GM12878 (cell line): ENCODE data around the gene UBXN7. TPM values are rescaled to one million over a fixed set of nuclear protein-coding genes. Genes with fewer than 3 reads are reported as not detected.

ENCODE experiments used
- ATAC-seq: fragments of 200-7000 bp; cut with Tn5 transposase; 3 replicates; pipeline ENCODE4 v1.9.1; 2020; ENCODE audit warnings: mild to moderate bottlenecking, moderate library complexity
- BruUV-seq: library from RNA; stranded (reverse); fragments of 400-500 nt; replicated peaks from 2 replicates; lab custom pipeline; 2021; lab: Mats Ljungman, UMichigan
- CTCF ChIA-PET: fragments of 300-600 bp; sonication (Branson Sonifier 250); formaldehyde crosslinking; extraction: SDS; loops from one replicate; lab custom pipeline; 2021; ENCODE audit warnings: inconsistent platforms; lab: Yijun Ruan, JAX
- POLR2A ChIA-PET: fragments of 350-600 bp; formaldehyde crosslinking; extraction: SDS; loops from one replicate; lab custom pipeline; 2021; ENCODE audit warnings: inconsistent platforms; lab: Charles Lee
- RAD21 ChIA-PET: fragments of 300-600 bp; sonication (Branson Sonifier 250); formaldehyde crosslinking; loops from one replicate; lab custom pipeline; 2023; ENCODE audit warnings: antibody characterized with exemption; ENCODE audit not compliant: unreplicated experiment; lab: Charles Lee
- SMC1A ChIA-PET: fragments of 300-600 bp; sonication (Branson Sonifier 250); formaldehyde crosslinking; loops from one replicate; lab custom pipeline; 2023; ENCODE audit not compliant: unreplicated experiment, uncharacterized antibody; lab: Charles Lee
- DNase-seq: peaks from one replicate; pipeline ENCODE4 v3.0.0-alpha.2; 2011; ENCODE audit warnings: low read depth, low spot score
- FAIRE-seq: peaks from 3 replicates; lab custom pipeline; 2011; peaks lifted over from hg19 to GRCh38; lab: Jason Lieb, UNC
- H2AFZ ChIP-seq: 2 replicates; pipeline ENCODE4 v1.6.0; 2011; ENCODE audit warnings: low read depth, low read length, control low read depth; ENCODE audit not compliant: control insufficient read depth
- H3K27ac ChIP-seq: 2 replicates; pipeline ENCODE4 v1.5.1; 2011; ENCODE audit warnings: control low read depth; ENCODE audit not compliant: control insufficient read depth, insufficient read depth
- H3K27me3 ChIP-seq, 2 experiments: replicated peaks in 1 of 2; 2 replicates each; pipeline versions ENCODE4 v1.6.0 to v1.6.1; 2011; ENCODE audit warnings: low read length in 1 of 2; ENCODE audit not compliant: control insufficient read depth in 2 of 2, insufficient read depth in 2 of 2
- H3K36me3 ChIP-seq, 2 experiments: 2 replicates each; pipeline ENCODE4 v1.5.1; 2011; ENCODE audit warnings: low read length in 1 of 2; ENCODE audit not compliant: control insufficient read depth in 2 of 2, insufficient read depth in 2 of 2
- H3K4me1 ChIP-seq: 2 replicates; pipeline ENCODE4 v1.6.1; 2011; ENCODE audit warnings: mild to moderate bottlenecking, low read length, moderate library complexity, mixed read lengths; ENCODE audit not compliant: control insufficient read depth, insufficient read depth
- H3K4me2 ChIP-seq: 2 replicates; pipeline ENCODE4 v1.6.0; 2011; ENCODE audit warnings: control low read depth; ENCODE audit not compliant: control insufficient read depth, insufficient read depth
- H3K4me3 ChIP-seq: fragments of 200-600 bp; sonication (generic); 2 replicates; pipeline ENCODE4 v1.5.1; 2016
- H3K79me2 ChIP-seq: 2 replicates; pipeline ENCODE4 v1.6.0; 2011; ENCODE audit warnings: low read length; ENCODE audit not compliant: control insufficient read depth, insufficient read depth
- H3K9ac ChIP-seq: 2 replicates; pipeline ENCODE4 v1.8.0; 2011; ENCODE audit warnings: low read length, control low read depth, mixed read lengths; ENCODE audit not compliant: control insufficient read depth, insufficient read depth
- H3K9me3 ChIP-seq: replicated peaks from 3 replicates; pipeline ENCODE4 v1.5.1; 2011; ENCODE audit warnings: mild to moderate bottlenecking, low read length; ENCODE audit not compliant: control insufficient read depth, insufficient read depth
- H4K20me1 ChIP-seq: 2 replicates; pipeline ENCODE4 v1.6.0; 2011; ENCODE audit not compliant: control insufficient read depth, insufficient read depth
- HDAC2 ChIP-seq: fragments of 200-600 bp; sonication (generic); IDR thresholded peaks from 2 replicates; pipeline ENCODE4 v1.6.1; 2017
- IKZF1 ChIP-seq: fragments of 450-650 bp; conservative IDR thresholded peaks from 2 replicates; pipeline ENCODE4 v1.6.1; 2017; ENCODE audit warnings: antibody characterized with exemption, mild to moderate bottlenecking
- IKZF2 ChIP-seq, 2 experiments: fragments of 450-650 bp; IDR thresholded peaks; 2 replicates each; pipeline ENCODE4 v1.6.1; 2017; ENCODE audit warnings: mild to moderate bottlenecking in 2 of 2, moderate library complexity in 2 of 2
- KDM1A ChIP-seq: fragments of 200-600 bp; sonication (generic); IDR thresholded peaks from 2 replicates; pipeline ENCODE4 v1.6.1; 2016; ENCODE audit warnings: borderline replicate concordance
- MLLT1 ChIP-seq: fragments of 450-650 bp; IDR thresholded peaks from 2 replicates; pipeline ENCODE4 v1.6.1; 2016; ENCODE audit warnings: mild to moderate bottlenecking
- PBX3 ChIP-seq: IDR thresholded peaks from 2 replicates; pipeline ENCODE4 v1.6.1; 2011; ENCODE audit warnings: mild to moderate bottlenecking, low read depth, low read length, moderate library complexity; ENCODE audit not compliant: insufficient replicate concordance
- POLR2AphosphoS2 ChIP-seq: IDR thresholded peaks from 2 replicates; pipeline ENCODE4 v1.6.1; 2011; ENCODE audit warnings: low read depth, mild to moderate bottlenecking, low read length, improper control_type of control experiment, moderate library complexity
- RB1 ChIP-seq: fragments of 450-650 bp; formaldehyde crosslinking; IDR thresholded peaks from 2 replicates; pipeline ENCODE4 v1.6.1; 2017; ENCODE audit warnings: mild to moderate bottlenecking, borderline replicate concordance
- SIN3A ChIP-seq: IDR thresholded peaks from 2 replicates; pipeline ENCODE4 v1.6.1; 2012; ENCODE audit warnings: low read depth, low read length, improper control_type of control experiment
- SUZ12 ChIP-seq: fragments of 200-600 bp; sonication (generic); IDR thresholded peaks from one replicate; pipeline ENCODE4 v1.6.1; 2018; ENCODE audit warnings: antibody characterized with exemption, mild to moderate bottlenecking; ENCODE audit not compliant: unreplicated experiment
- TCF3 ChIP-seq: IDR thresholded peaks from 2 replicates; pipeline ENCODE4 v1.6.1; 2012; ENCODE audit warnings: low read depth, mild to moderate bottlenecking, low read length, borderline replicate concordance; ENCODE audit not compliant: insufficient read depth
- ZNF217 ChIP-seq: fragments of 450-650 bp; IDR thresholded peaks from 2 replicates; pipeline ENCODE4 v1.6.1; 2017; ENCODE audit warnings: antibody characterized with exemption, mild to moderate bottlenecking
- ZNF274 ChIP-seq: IDR thresholded peaks from one replicate; pipeline ENCODE4 v1.8.0; 2011; ENCODE audit not compliant: insufficient read length, insufficient read depth
- WGBS: methylation state at CpG from one replicate; pipeline ENCODE4 v1.1.6; 2016; ENCODE audit warnings: low lambda C conversion rate; ENCODE audit not compliant: insufficient replicate concordance, insufficient coverage; ENCODE audit errors: missing lambda C conversion rate; 5-methylcytosine and 5-hydroxymethylcytosine counted together
- in situ Hi-C: fragments of 300-500 bp; cut with MboI; formaldehyde crosslinking; loops from 9 replicates; pipeline ENCODE4 v1.14.3; 2018; ENCODE audit warnings: mixed read lengths
- intact Hi-C: fragments of 100-400 bp; cut with micrococcal nuclease; formaldehyde crosslinking; loops from one replicate; pipeline ENCODE4 v1.14.2; 2022; ENCODE audit not compliant: unreplicated experiment
- polyA plus RNA-seq, 11 experiments: library from polyadenylated mRNA; depleted of rRNA in 4 of 11; unstranded in 6 of 11; stranded (reverse) in 5 of 11; fragments of >200 nt; fragmentation: Nextera tagmentation in 4 of 11; fragmentation: Illumina TruSeq in 1 of 11; extraction: Ambion mirVana in 4 of 11; extraction: Trizol in 1 of 11; gene quantifications; 1 replicate in 1 of 11; 2 replicates in 10 of 11; pipeline versions ENCODE4 v1.2.1 to v1.2.3, GENCODE V29; 2011 to 2016; ENCODE audit warnings: inconsistent platforms in 2 of 11, missing spikeins in 2 of 11, low read depth in 1 of 11
- total RNA-seq, 4 experiments: library from RNA; depleted of rRNA in 3 of 4; stranded (reverse); fragments of >200 nt in 3 of 4; fragmentation: Illumina TruSeq in 1 of 4; extraction: Trizol in 1 of 4; gene quantifications; 2 replicates each; pipeline versions ENCODE4 v1.2.1 to v1.2.3, GENCODE V29; 2013 to 2021

The UBXN7 gene
- total and polyA plus RNA-seq, 10 of the 15 experiments (the other 5 are each of a cell fraction or from before 2014, with no cell fraction given) = 4.8 to 78.4 (median 24.9) TPM

GRCh38 chr3:196354132-196354531, 78.1 kb downstream of the UBXN7 start:
- BruUV-seq = no TSS peak
- H4K20me1 ChIP-seq = no peaks in the 10 kb centered on the region
- ChIA-PET SMC1A (interaction anchor here (1.1 to 1.2 kb wide), 2 partner anchors 9 to 11 kb away, joined by 3 to 4 read pairs; no protein-coding TSS in a partner anchor), CTCF (interaction anchor here (1.4 kb wide), 1 partner anchor 9 kb away, joined by 3 read pairs; no protein-coding TSS in a partner anchor), POLR2A (interaction anchor here (0.8 kb wide), 1 partner anchor 11 kb away, joined by 3 read pairs; no protein-coding TSS in a partner anchor), RAD21 (no interaction called here)
- no peak overlapping the region for H2AFZ ChIP-seq
- ATAC-seq = no peak
- peaks cover 5 to 14% of the 10 kb centered on the region in 2 experiments for H3K36me3 ChIP-seq
- H3K9me3 ChIP-seq = no peaks in the 10 kb centered on the region
- no peak overlapping the region for H3K4me3 ChIP-seq
- no peak overlapping the region for H3K9ac ChIP-seq
- no peaks in the 10 kb centered on the region for H3K79me2 ChIP-seq
- no peak overlapping the region for H3K27ac ChIP-seq
- WGBS = 94% methylated on average over 6 of the region's 6 CpGs
- H3K4me2 ChIP-seq = no peak overlapping the region
- in situ Hi-C loops = no loop called here
- no peak for DNase-seq
- no peaks in the 10 kb centered on the region for H3K4me1 ChIP-seq
- FAIRE-seq = no peak
- TF ChIP-seq ZNF217 (no peak), SIN3A (no peak), IKZF2 (IDR thresholded peaks at IDR 0.05) (no peak)
- no peaks in the 10 kb centered on the region for H3K27me3 ChIP-seq
- intact Hi-C loops = no loop called here

GRCh38 chr3:196351541-196351940, 80.7 kb downstream of the UBXN7 start:
- intact Hi-C loops = no loop called here
- no peak overlapping the region for H3K9ac ChIP-seq
- FAIRE-seq (no peak), ATAC-seq (no peak), DNase-seq (no peak)
- H3K79me2 ChIP-seq = no peaks in the 10 kb centered on the region
- no peak for TF ChIP-seq ZNF274
- no peak for TF ChIP-seq IKZF1
- no peak for TF ChIP-seq PBX3
- TF ChIP-seq KDM1A = no peak
- TF ChIP-seq RB1 = no peak
- TF ChIP-seq HDAC2 = no peak
- no peak for TF ChIP-seq TCF3
- TF ChIP-seq POLR2AphosphoS2 = no peak
- TF ChIP-seq SUZ12 = no peak
- no peak for TF ChIP-seq MLLT1
- H3K36me3 ChIP-seq = peaks cover 4 to 8% of the 10 kb centered on the region in 2 experiments
- ChIA-PET POLR2A (interaction anchor here (0.8 to 1.4 kb wide), 2 partner anchors 44 to 67 kb away, joined by 3 read pairs; no protein-coding TSS in a partner anchor), SMC1A (interaction anchor here (1.4 kb wide), 1 partner anchor 43 kb away, joined by 4 read pairs; no protein-coding TSS in a partner anchor), RAD21 (interaction anchor here (0.6 kb wide), 1 partner anchor 25 kb away, joined by 5 read pairs; no protein-coding TSS in a partner anchor), CTCF (interaction anchor here (0.7 to 1.0 kb wide), 3 partner anchors 10 to 92 kb away, joined by 3 to 4 read pairs (median 3); no protein-coding TSS in a partner anchor)
- no peak overlapping the region for H2AFZ ChIP-seq
- H3K27me3 ChIP-seq = no peaks in the 10 kb centered on the region
- H3K27ac ChIP-seq = no peak overlapping the region
- WGBS = 81% methylated on average over 6 of the region's 6 CpGs
- no peak overlapping the region for H3K4me2 ChIP-seq
- no peaks in the 10 kb centered on the region for H4K20me1 ChIP-seq
- H3K4me1 ChIP-seq = no peaks in the 10 kb centered on the region
- H3K4me3 ChIP-seq = no peak overlapping the region
- in situ Hi-C loops = no loop called here
- no peaks in the 10 kb centered on the region for H3K9me3 ChIP-seq
- BruUV-seq = no TSS peak
